Measurements from ENCODE around the gene INVS. TPM values are rescaled to one million over a fixed set of nuclear protein-coding genes. Genes with fewer than 3 reads are reported as not detected.

The INVS gene, protein sequence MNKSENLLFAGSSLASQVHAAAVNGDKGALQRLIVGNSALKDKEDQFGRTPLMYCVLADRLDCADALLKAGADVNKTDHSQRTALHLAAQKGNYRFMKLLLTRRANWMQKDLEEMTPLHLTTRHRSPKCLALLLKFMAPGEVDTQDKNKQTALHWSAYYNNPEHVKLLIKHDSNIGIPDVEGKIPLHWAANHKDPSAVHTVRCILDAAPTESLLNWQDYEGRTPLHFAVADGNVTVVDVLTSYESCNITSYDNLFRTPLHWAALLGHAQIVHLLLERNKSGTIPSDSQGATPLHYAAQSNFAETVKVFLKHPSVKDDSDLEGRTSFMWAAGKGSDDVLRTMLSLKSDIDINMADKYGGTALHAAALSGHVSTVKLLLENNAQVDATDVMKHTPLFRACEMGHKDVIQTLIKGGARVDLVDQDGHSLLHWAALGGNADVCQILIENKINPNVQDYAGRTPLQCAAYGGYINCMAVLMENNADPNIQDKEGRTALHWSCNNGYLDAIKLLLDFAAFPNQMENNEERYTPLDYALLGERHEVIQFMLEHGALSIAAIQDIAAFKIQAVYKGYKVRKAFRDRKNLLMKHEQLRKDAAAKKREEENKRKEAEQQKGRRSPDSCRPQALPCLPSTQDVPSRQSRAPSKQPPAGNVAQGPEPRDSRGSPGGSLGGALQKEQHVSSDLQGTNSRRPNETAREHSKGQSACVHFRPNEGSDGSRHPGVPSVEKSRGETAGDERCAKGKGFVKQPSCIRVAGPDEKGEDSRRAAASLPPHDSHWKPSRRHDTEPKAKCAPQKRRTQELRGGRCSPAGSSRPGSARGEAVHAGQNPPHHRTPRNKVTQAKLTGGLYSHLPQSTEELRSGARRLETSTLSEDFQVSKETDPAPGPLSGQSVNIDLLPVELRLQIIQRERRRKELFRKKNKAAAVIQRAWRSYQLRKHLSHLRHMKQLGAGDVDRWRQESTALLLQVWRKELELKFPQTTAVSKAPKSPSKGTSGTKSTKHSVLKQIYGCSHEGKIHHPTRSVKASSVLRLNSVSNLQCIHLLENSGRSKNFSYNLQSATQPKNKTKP
- total RNA-seq (2022; extraction: Qiagen RNA extraction), result 7.7 to 11.2 TPM (median 10.5 TPM) in 5 replicates

DNA sequence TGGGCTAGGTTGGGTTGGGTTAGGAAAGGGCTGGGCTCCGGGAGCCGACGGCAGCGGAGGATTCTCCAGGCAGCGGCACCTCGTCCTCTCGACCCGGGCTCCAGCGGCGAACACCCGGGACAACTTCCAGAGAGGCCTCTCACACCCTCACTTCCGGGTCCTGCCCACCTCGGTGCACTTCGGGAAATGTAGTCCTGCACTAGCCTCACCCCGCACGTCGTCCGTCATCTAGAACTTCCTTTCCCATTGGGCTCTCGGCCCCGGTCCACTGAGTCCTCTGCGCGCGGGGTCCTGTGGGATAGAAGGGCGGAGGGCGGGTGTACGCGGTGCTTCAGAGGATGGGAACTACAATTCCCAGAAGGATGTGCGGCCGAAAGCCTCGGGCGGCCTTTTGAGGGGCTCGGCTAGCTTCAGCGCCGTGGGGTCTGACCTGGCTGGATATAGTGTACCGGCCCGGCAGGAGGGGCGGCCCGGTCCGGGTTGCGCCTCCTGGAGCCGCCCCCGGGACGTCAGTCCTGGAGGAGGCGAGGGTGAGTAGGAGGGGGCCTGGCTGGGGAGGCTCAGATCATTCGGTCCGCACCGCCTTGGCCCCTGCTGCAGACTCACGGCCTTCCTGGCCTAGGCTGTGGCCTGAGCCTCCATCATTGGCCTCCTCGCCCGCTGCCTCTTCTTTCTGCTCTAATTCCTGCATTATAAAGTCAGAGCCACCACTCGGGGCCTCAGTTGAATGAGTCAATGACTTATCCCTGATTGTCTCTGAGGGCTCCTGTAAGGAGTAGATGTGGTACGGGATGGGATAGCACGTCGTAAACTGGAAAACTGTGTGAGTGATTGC, at the start of gene INVS, which contains the start of gene ERP44:
Gene INVS, plus strand, starts transcription at position 357 of the 835 bp plus-strand sequence. CDS start 5,279 bp downstream, outside the sequence.
Gene ERP44, minus strand, starts transcription at position 114 of the 835 bp plus-strand sequence. CDS start 160 bp downstream, outside the sequence.

Other genes with a start within 250 kb of the INVS start
- gene STX17, start 192.6 kb upstream of the INVS start, total RNA-seq (2022; extraction: Qiagen RNA extraction), result 6.0 to 12.0 TPM (median 8.2 TPM) in 5 replicates
- gene ERP44, start 243 bp upstream of the INVS start, total RNA-seq (2022; extraction: Qiagen RNA extraction), result 14.1 to 16.1 TPM (median 14.7 TPM) in 5 replicates

Data from A549 treated with Hydrocortisone at 1 μM for 4 hours (cell line).